Activated CD4-positive, alpha-beta T cell treated with anti-CD3 and anti-CD28 coated beads, Interleukin-2, amount 10 ng/mL, durations not matched to agents 7 days and 5 days (primary cell): ENCODE results near the gene UBE2QL1. TPM values are rescaled to one million over a fixed set of nuclear protein-coding genes. Genes with fewer than 3 reads are reported as not detected.

Experiments
- CTCF ChIA-PET: fragments of 350-600 bp; sonication (Branson Sonifier 250); formaldehyde crosslinking; loops from one replicate; lab custom pipeline; 2021; ENCODE audit warnings: antibody characterized with exemption; lab: Charles Lee
- POLR2A ChIA-PET: fragments of 350-600 bp; sonication (Branson Sonifier 250); formaldehyde crosslinking; loops from one replicate; lab custom pipeline; 2021; ENCODE audit warnings: antibody characterized with exemption; lab: Charles Lee
- DNase-seq: peaks from one replicate; pipeline ENCODE4 v3.0.0-alpha.2; 2020
- H3K27ac Mint-ChIP-seq: one replicate; pipeline ENCODE4 v1.8.0; 2021; ENCODE audit warnings: mild to moderate bottlenecking, moderate library complexity, mixed read lengths
- H3K27me3 Mint-ChIP-seq: one replicate; pipeline ENCODE4 v1.8.0; 2021; ENCODE audit warnings: mixed read lengths
- H3K36me3 Mint-ChIP-seq: one replicate; pipeline ENCODE4 v1.8.0; 2021; ENCODE audit warnings: low read depth, mixed read lengths
- H3K4me1 Mint-ChIP-seq: one replicate; pipeline ENCODE4 v1.8.0; 2021; ENCODE audit warnings: mixed read lengths
- H3K4me3 Mint-ChIP-seq: one replicate; pipeline ENCODE4 v1.8.0; 2021; ENCODE audit warnings: mild to moderate bottlenecking, moderate library complexity, mixed read lengths
- H3K9me3 Mint-ChIP-seq: one replicate; pipeline ENCODE4 v1.8.0; 2021; ENCODE audit warnings: mixed read lengths
- total RNA-seq, 2 experiments: library from RNA; stranded (reverse); gene quantifications; one replicate each; pipeline ENCODE4 v1.2.3, GENCODE V29; 2021

The UBE2QL1 gene
- not detected for total RNA-seq

GRCh38 chr5:6448622-6449464 lies at the start of gene UBE2QL1:
TSS of gene UBE2QL1 (plus strand) at chr5:6448859. CDS start at chr5:6448894, 35 bp downstream.
- no peak for DNase-seq
- ChIA-PET POLR2A (no interaction called here), CTCF (no interaction called here)
- H3K9me3 Mint-ChIP-seq: no peaks in the 10 kb centered on the region
- peaks cover 45% of the 10 kb centered on the region for H3K27me3 Mint-ChIP-seq
- H3K27ac Mint-ChIP-seq: no peak within 1 kb of the TSS
- peaks cover 4% of the 10 kb centered on the region for H3K4me1 Mint-ChIP-seq
- H3K36me3 Mint-ChIP-seq: no peaks in the 10 kb centered on the region
- peak within 1 kb of the TSS; percentile 32 for H3K4me3 Mint-ChIP-seq

- POLR2A ChIA-PET: no interaction called here
- Mint-ChIP-seq H3K27me3 (peaks cover 18% of the 10 kb centered on the region), H3K9me3 (no peaks in the 10 kb centered on the region), H3K27ac (no peak overlapping the region), H3K4me1 (peaks cover 1% of the 10 kb centered on the region), H3K36me3 (no peaks in the 10 kb centered on the region), H3K4me3 (no peak overlapping the region)
- CTCF ChIA-PET: interaction anchor here (0.8 kb wide), 1 partner anchor 60 kb away, joined by 3 read pairs; no protein-coding TSS in a partner anchor
- DNase-seq: no peak
These were observed 48.4 kb upstream of the UBE2QL1 start for GRCh38 chr5:6399980-6400910.

GRCh38 chr5:6401410-6401809 lies 47.2 kb upstream of the UBE2QL1 start:
- ChIA-PET CTCF (no interaction called here), POLR2A (no interaction called here)
- Mint-ChIP-seq H3K27me3 (peaks cover 19% of the 10 kb centered on the region), H3K9me3 (no peaks in the 10 kb centered on the region), H3K4me1 (peaks cover 1% of the 10 kb centered on the region), H3K4me3 (no peak overlapping the region), H3K27ac (no peak overlapping the region), H3K36me3 (no peaks in the 10 kb centered on the region)
- no peak for DNase-seq

- Mint-ChIP-seq H3K4me3 (no peak overlapping the region), H3K4me1 (peaks cover 1% of the 10 kb centered on the region), H3K36me3 (no peaks in the 10 kb centered on the region), H3K27ac (no peak overlapping the region), H3K9me3 (no peaks in the 10 kb centered on the region), H3K27me3 (peaks cover 19% of the 10 kb centered on the region)
- DNase-seq: no peak
- CTCF ChIA-PET: no interaction called here
- POLR2A ChIA-PET: no interaction called here
These were observed 45.7 kb upstream of the UBE2QL1 start for GRCh38 chr5:6402939-6403338.

- H3K9me3 Mint-ChIP-seq: no peaks in the 10 kb centered on the region
- POLR2A ChIA-PET: interaction anchor here (0.7 kb wide), 1 partner anchor 1523 kb away, joined by 3 read pairs; no protein-coding TSS in a partner anchor
- no peak overlapping the region for H3K4me3 Mint-ChIP-seq
- DNase-seq: no peak
- no peak overlapping the region for H3K27ac Mint-ChIP-seq
- CTCF ChIA-PET: no interaction called here
- no peaks in the 10 kb centered on the region for H3K36me3 Mint-ChIP-seq
- H3K4me1 Mint-ChIP-seq: peaks cover 1% of the 10 kb centered on the region
- peaks cover 19% of the 10 kb centered on the region for H3K27me3 Mint-ChIP-seq
These were observed 45.2 kb upstream of the UBE2QL1 start for GRCh38 chr5:6403416-6403815.

- POLR2A ChIA-PET: interaction anchor here (0.7 kb wide), 1 partner anchor 1523 kb away, joined by 3 read pairs; no protein-coding TSS in a partner anchor
- H3K4me3 Mint-ChIP-seq: no peak overlapping the region
These were observed 44.5 kb upstream of the UBE2QL1 start for GRCh38 chr5:6404129-6404528.

GRCh38 chr5:6405591-6405990 lies 43.1 kb upstream of the UBE2QL1 start:
- no peaks in the 10 kb centered on the region for H3K9me3 Mint-ChIP-seq
- H3K4me3 Mint-ChIP-seq: no peak overlapping the region
- ChIA-PET CTCF (interaction anchor here (0.9 kb wide), 1 partner anchor 19 kb away, joined by 3 read pairs; no protein-coding TSS in a partner anchor), POLR2A (no interaction called here)
- H3K4me1 Mint-ChIP-seq: peaks cover 1% of the 10 kb centered on the region
- peaks cover 19% of the 10 kb centered on the region for H3K27me3 Mint-ChIP-seq
- no peak overlapping the region for H3K27ac Mint-ChIP-seq
- no peaks in the 10 kb centered on the region for H3K36me3 Mint-ChIP-seq
- DNase-seq: no peak

More at GRCh38 chr5:6404129-6404528, 44.5 kb upstream of the UBE2QL1 start:
- H3K27ac Mint-ChIP-seq: no peak overlapping the region
- peaks cover 19% of the 10 kb centered on the region for H3K27me3 Mint-ChIP-seq
- no peaks in the 10 kb centered on the region for H3K36me3 Mint-ChIP-seq
- no peak for DNase-seq
- H3K4me1 Mint-ChIP-seq: peaks cover 1% of the 10 kb centered on the region
- no peaks in the 10 kb centered on the region for H3K9me3 Mint-ChIP-seq
- CTCF ChIA-PET: no interaction called here

GRCh38 chr5:6407558-6408259 lies 41.0 kb upstream of the UBE2QL1 start:
- no peak overlapping the region for H3K4me3 Mint-ChIP-seq

GRCh38 chr5:6408260-6408596 lies 40.4 kb upstream of the UBE2QL1 start:
- H3K27ac Mint-ChIP-seq: no peak overlapping the region
- peaks cover 7% of the 10 kb centered on the region for H3K27me3 Mint-ChIP-seq
- H3K9me3 Mint-ChIP-seq: no peaks in the 10 kb centered on the region
- CTCF ChIA-PET: interaction anchor here (0.6 kb wide), 1 partner anchor 53 kb away, joined by 3 read pairs; no protein-coding TSS in a partner anchor
- H3K4me1 Mint-ChIP-seq: no peaks in the 10 kb centered on the region
- no peaks in the 10 kb centered on the region for H3K36me3 Mint-ChIP-seq
- POLR2A ChIA-PET: interaction anchor here (0.7 kb wide), 1 partner anchor 93 kb away, joined by 4 read pairs; no protein-coding TSS in a partner anchor
- DNase-seq: no peak
- H3K4me3 Mint-ChIP-seq: no peak overlapping the region

More at GRCh38 chr5:6407558-6408259, 41.0 kb upstream of the UBE2QL1 start:
- ChIA-PET POLR2A (no interaction called here), CTCF (no interaction called here)
- no peak overlapping the region for H3K27ac Mint-ChIP-seq
- no peaks in the 10 kb centered on the region for H3K36me3 Mint-ChIP-seq
- no peak for DNase-seq
- peaks cover 1% of the 10 kb centered on the region for H3K4me1 Mint-ChIP-seq
- no peaks in the 10 kb centered on the region for H3K9me3 Mint-ChIP-seq
- peaks cover 12% of the 10 kb centered on the region for H3K27me3 Mint-ChIP-seq

- H3K4me1 Mint-ChIP-seq: no peaks in the 10 kb centered on the region
- DNase-seq: no peak
- ChIA-PET POLR2A (interaction anchor here (0.7 kb wide), 1 partner anchor 93 kb away, joined by 4 read pairs; no protein-coding TSS in a partner anchor), CTCF (interaction anchor here (0.5 to 2.0 kb wide), 3 partner anchors 11 to 656 kb away, joined by 3 to 5 read pairs (median 3); no protein-coding TSS in a partner anchor)
- no peak overlapping the region for H3K4me3 Mint-ChIP-seq
- H3K9me3 Mint-ChIP-seq: no peaks in the 10 kb centered on the region
- no peaks in the 10 kb centered on the region for H3K36me3 Mint-ChIP-seq
- peak overlapping the region; percentile 23 for H3K27ac Mint-ChIP-seq
- peaks cover 1% of the 10 kb centered on the region for H3K27me3 Mint-ChIP-seq
These were observed 39.8 kb upstream of the UBE2QL1 start for GRCh38 chr5:6408627-6409446.

GRCh38 chr5:6410421-6410820 lies 38.2 kb upstream of the UBE2QL1 start:
- Mint-ChIP-seq H3K27ac (no peak overlapping the region), H3K9me3 (no peaks in the 10 kb centered on the region), H3K27me3 (no peaks in the 10 kb centered on the region), H3K4me3 (no peak overlapping the region), H3K36me3 (no peaks in the 10 kb centered on the region), H3K4me1 (no peaks in the 10 kb centered on the region)
- CTCF ChIA-PET: interaction anchor here (2.0 kb wide), 1 partner anchor 10 kb away, joined by 5 read pairs; no protein-coding TSS in a partner anchor
- DNase-seq: no peak
- POLR2A ChIA-PET: no interaction called here
